Keratinocyte (primary cell): ENCODE data around the gene ADRA1B. TPM values are rescaled to one million over a fixed set of nuclear protein-coding genes. Genes with fewer than 3 reads are reported as not detected.

ENCODE experiments used
- DNase-seq: peaks from one replicate; pipeline ENCODE4 v3.0.0-alpha.2; 2011; ENCODE audit warnings: low read depth, missing footprints, low spot score
- FAIRE-seq: peaks from 2 replicates; lab custom pipeline; 2011; peaks lifted over from hg19 to GRCh38; lab: Jason Lieb, UNC
- H2AFZ ChIP-seq: 2 replicates; pipeline ENCODE4 v1.6.0; 2012; ENCODE audit warnings: low read length, control low read depth, inconsistent platforms; ENCODE audit not compliant: control insufficient read depth
- H3K27ac ChIP-seq: 2 replicates; pipeline ENCODE4 v1.5.1; 2011; ENCODE audit warnings: low read length; ENCODE audit not compliant: control insufficient read depth, insufficient read depth
- H3K27me3 ChIP-seq: 3 replicates; pipeline ENCODE4 v1.6.0; 2011; ENCODE audit warnings: low read length; ENCODE audit not compliant: control insufficient read depth, insufficient read depth; ENCODE audit errors: extremely low read depth
- H3K36me3 ChIP-seq, 2 experiments: 2 replicates in 1 of 2; 3 replicates in 1 of 2; pipeline ENCODE4 v1.5.1; 2011; ENCODE audit warnings: low read length in 2 of 2, mild to moderate bottlenecking in 1 of 2; ENCODE audit not compliant: control insufficient read depth in 2 of 2, insufficient read depth in 2 of 2; ENCODE audit errors: extremely low read depth in 1 of 2
- H3K4me1 ChIP-seq: 3 replicates; pipeline ENCODE4 v1.5.1; 2011; ENCODE audit warnings: low read length; ENCODE audit not compliant: control insufficient read depth, insufficient read depth; ENCODE audit errors: extremely low read depth
- H3K4me2 ChIP-seq: 3 replicates; pipeline ENCODE4 v1.6.0; 2011; ENCODE audit warnings: low read depth, low read length; ENCODE audit not compliant: control insufficient read depth, insufficient read depth; ENCODE audit errors: extremely low read depth
- H3K4me3 ChIP-seq, 3 experiments: fragments of 200-600 bp in 1 of 3; sonication (generic) in 1 of 3; 2 replicates in 2 of 3; 3 replicates in 1 of 3; pipeline ENCODE4 v1.5.1; 2011 to 2016; ENCODE audit warnings: low read length in 3 of 3, mild to moderate bottlenecking in 3 of 3, control low read depth in 2 of 3, inconsistent platforms in 1 of 3, low read depth in 1 of 3, mixed read lengths in 1 of 3, mixed run types in 1 of 3, moderate library complexity in 1 of 3; ENCODE audit not compliant: control insufficient read depth in 2 of 3, insufficient read depth in 2 of 3; ENCODE audit errors: extremely low read depth in 1 of 3
- H3K79me2 ChIP-seq: 2 replicates; pipeline ENCODE4 v1.6.0; 2012; ENCODE audit warnings: low read length; ENCODE audit not compliant: control insufficient read depth, insufficient read depth
- H3K9ac ChIP-seq: 3 replicates; pipeline ENCODE4 v1.6.0; 2011; ENCODE audit warnings: low read length; ENCODE audit not compliant: control insufficient read depth, insufficient read depth; ENCODE audit errors: extremely low read depth
- H3K9me1 ChIP-seq: 3 replicates; pipeline ENCODE4 v1.6.0; 2011; ENCODE audit warnings: low read length; ENCODE audit not compliant: control insufficient read depth, insufficient read depth; ENCODE audit errors: extremely low read depth
- H3K9me3 ChIP-seq: 2 replicates; pipeline ENCODE4 v1.5.1; 2012; ENCODE audit warnings: low read depth, low read length; ENCODE audit not compliant: control insufficient read depth
- H4K20me1 ChIP-seq: 3 replicates; pipeline ENCODE4 v1.6.0; 2011; ENCODE audit warnings: low read length; ENCODE audit not compliant: control insufficient read depth, insufficient read depth; ENCODE audit errors: extremely low read depth
- CTCF ChIP-seq, 3 experiments: IDR thresholded peaks in 1 of 3; conservative IDR thresholded peaks in 1 of 3; optimal IDR thresholded peaks in 1 of 3; 2 replicates in 2 of 3; 3 replicates in 1 of 3; pipeline versions ENCODE3 to v1.5.1; 2011; ENCODE audit warnings: low read length in 3 of 3, mild to moderate bottlenecking in 3 of 3, moderate library complexity in 2 of 3, control low read depth in 1 of 3, inconsistent platforms in 1 of 3; ENCODE audit not compliant: insufficient read depth in 2 of 3; ENCODE audit errors: extremely low read depth in 1 of 3
- EZH2 ChIP-seq: IDR thresholded peaks from one replicate; pipeline ENCODE4 v1.6.1; 2012; ENCODE audit warnings: inconsistent platforms, mild to moderate bottlenecking, low read length, moderate library complexity
- dilution Hi-C: fragments of 300-500 bp; cut with MboI; formaldehyde crosslinking; loops from one replicate; pipeline ENCODE4 v1.7.0; 2020; ENCODE audit warnings: low sequenced_read_pairs; ENCODE audit not compliant: extremely low pct_ligation_motif_present
- polyA plus RNA-seq, 5 experiments: library from polyadenylated mRNA; depleted of rRNA in 3 of 5; stranded (reverse) in 3 of 5; stranded (forward) in 1 of 5; unstranded in 1 of 5; fragments of >200 nt; gene quantifications; 1 replicate in 1 of 5; 2 replicates in 3 of 5; 3 replicates in 1 of 5; pipeline versions ENCODE4 v1.2.1 to v1.2.3, GENCODE V29; 2011 to 2012; ENCODE audit warnings: missing spikeins in 2 of 5, low read depth in 1 of 5, low replicate concordance in 1 of 5

Gene ADRA1B
- polyA plus RNA-seq, 1 donor (not counting 4 experiments of a cell fraction or from before 2014, with no cell fraction given): 0.18 TPM

DNA sequence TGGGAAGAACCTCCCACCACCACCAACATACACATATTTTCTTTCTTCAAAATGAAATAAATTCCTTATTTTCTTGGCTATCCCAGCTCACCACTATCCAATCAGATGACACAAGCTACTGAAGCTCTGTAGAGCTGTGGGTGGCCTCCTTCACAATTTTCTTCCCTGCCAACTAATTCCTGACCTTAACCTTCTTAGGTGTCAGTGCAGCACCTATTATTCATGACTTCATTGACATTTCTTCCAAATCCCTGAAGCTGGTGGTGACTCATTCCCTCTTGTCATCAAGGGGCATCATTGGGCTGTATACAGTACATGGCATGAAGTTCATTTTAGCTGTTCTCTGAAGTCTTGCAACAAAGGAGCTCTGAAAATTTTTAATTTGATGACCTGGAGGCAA is 42.0 kb upstream of the ADRA1B start:
- Histone ChIP-seq H3K4me1 (peaks cover 17% of the 10 kb centered on the region), H3K4me3 (no peak overlapping the region), H3K9me3 (no peaks in the 10 kb centered on the region), H3K27ac (no peak overlapping the region), H4K20me1 (no peaks in the 10 kb centered on the region), H3K4me2 (no peak overlapping the region), H3K36me3 (no peaks in the 10 kb centered on the region), H3K79me2 (no peaks in the 10 kb centered on the region), H3K27me3 (no peaks in the 10 kb centered on the region), H3K9ac (no peak overlapping the region), H3K9me1 (no peaks in the 10 kb centered on the region), H2AFZ (no peak overlapping the region)
- TF ChIP-seq EZH2: no peak
- FAIRE-seq: peak; percentile 17
- DNase-seq: no peak
- dilution Hi-C loops: no loop called here

- peaks cover 19% of the 10 kb centered on the region for H3K4me1 ChIP-seq
- H3K27ac ChIP-seq: no peak overlapping the region
- no peak overlapping the region for H2AFZ ChIP-seq
- no peak for DNase-seq
- no peak overlapping the region for H3K9ac ChIP-seq
- TF ChIP-seq CTCF (optimal IDR thresholded peaks at IDR 0.05 in 1 of 3, IDR thresholded peaks at IDR 0.05 in 1 of 3, conservative IDR thresholded peaks at IDR 0.05 in 1 of 3; ENCODE audit: extremely low read depth in 1 of 3, insufficient read depth in 2 of 3, low read length in 3 of 3) (no peak), EZH2 (no peak)
- no peaks in the 10 kb centered on the region for H3K36me3 ChIP-seq
- H3K4me3 ChIP-seq: no peak overlapping the region
- no peak for FAIRE-seq
- H3K27me3 ChIP-seq: no peaks in the 10 kb centered on the region
- dilution Hi-C loops: no loop called here
- H3K9me1 ChIP-seq: no peaks in the 10 kb centered on the region
- H4K20me1 ChIP-seq: no peaks in the 10 kb centered on the region
- H3K9me3 ChIP-seq: no peaks in the 10 kb centered on the region
- H3K4me2 ChIP-seq: no peak overlapping the region
- no peaks in the 10 kb centered on the region for H3K79me2 ChIP-seq
These were observed 39.3 kb upstream of the ADRA1B start for GRCh38 chr5:159877016-159877415.

DNA sequence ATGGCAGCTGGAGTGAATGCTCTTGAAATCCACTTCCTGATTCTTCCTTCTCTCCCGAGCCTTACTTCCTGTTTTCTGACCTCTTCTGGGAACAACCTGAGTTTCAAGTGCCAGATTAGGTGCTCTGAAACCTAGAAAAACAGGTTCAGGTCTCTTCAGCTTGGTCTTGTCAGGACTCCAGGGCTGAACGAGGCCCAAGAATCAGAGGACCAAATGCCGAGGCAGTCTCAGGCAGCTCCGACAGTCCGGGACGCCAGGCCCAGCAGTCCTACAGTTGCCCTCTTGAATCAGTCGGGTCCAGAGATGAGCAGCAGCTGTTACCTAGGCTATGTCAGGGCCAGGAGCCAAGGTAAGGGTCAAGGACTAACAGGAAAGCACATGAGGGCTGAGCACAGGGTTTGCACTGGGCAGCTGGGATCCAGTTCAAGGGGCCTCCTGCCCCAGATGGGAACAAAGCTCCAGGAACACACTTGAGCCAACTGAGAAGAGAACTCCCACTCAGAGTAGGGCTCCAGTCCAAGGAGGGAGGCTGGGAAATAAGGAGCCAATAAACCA is 38.3 kb upstream of the ADRA1B start:
- TF ChIP-seq CTCF (optimal IDR thresholded peaks at IDR 0.05 in 1 of 3, IDR thresholded peaks at IDR 0.05 in 1 of 3, conservative IDR thresholded peaks at IDR 0.05 in 1 of 3; ENCODE audit: extremely low read depth in 1 of 3, insufficient read depth in 2 of 3, low read length in 3 of 3) (no peak), EZH2 (no peak)
- Histone ChIP-seq H3K27me3 (no peaks in the 10 kb centered on the region), H3K27ac (no peak overlapping the region), H3K9me1 (no peaks in the 10 kb centered on the region), H3K4me2 (no peak overlapping the region), H3K4me3 (no peak overlapping the region), H3K36me3 (no peaks in the 10 kb centered on the region), H4K20me1 (no peaks in the 10 kb centered on the region), H3K4me1 (peaks cover 21% of the 10 kb centered on the region), H3K79me2 (no peaks in the 10 kb centered on the region), H3K9me3 (no peaks in the 10 kb centered on the region), H3K9ac (no peak overlapping the region), H2AFZ (peak overlapping the region; percentile 92)
- dilution Hi-C loops: no loop called here
- no peak for DNase-seq
- FAIRE-seq: no peak
